Measurements from ENCODE around the gene TSFM. TPM values are rescaled to one million over a fixed set of nuclear protein-coding genes. Genes with fewer than 3 reads are reported as not detected.

TSFM gene
- total RNA-seq, 1 experiment from 2014 or later, result 58.5 TPM

DNA sequence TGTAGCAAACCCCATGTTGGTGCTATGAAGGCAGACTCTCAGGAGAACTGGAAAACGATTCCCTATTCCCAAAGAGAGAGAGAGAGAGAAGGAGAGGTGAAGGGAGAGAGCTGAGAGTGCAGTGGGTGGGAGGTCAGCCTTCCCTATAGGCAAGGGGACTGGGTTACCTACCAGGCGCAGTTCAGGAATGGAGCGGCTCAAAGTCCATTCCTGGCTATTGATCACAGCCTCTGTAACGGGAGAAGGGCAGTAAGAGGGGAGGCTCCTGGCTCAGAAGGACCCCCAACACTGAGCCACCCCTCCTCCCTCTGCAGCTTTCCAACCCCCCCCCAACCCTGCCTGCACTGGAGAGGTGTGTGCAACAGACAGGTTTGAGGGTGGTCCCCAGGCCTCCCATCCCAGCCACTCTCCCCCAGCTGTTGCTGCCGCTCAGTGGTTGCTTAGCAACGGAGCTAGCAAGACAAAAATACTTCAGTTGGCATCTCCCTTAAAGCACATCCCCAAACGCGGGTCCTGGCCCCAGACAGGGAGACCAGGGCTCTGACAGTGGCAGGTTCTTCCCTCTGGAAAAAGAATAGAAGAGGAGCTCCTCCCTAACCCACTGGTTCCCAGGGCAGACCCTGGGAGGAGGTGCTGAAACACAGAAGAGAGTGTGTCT, 47.3 kb upstream of the TSFM start:
- TF ChIP-seq, protein P1, sequence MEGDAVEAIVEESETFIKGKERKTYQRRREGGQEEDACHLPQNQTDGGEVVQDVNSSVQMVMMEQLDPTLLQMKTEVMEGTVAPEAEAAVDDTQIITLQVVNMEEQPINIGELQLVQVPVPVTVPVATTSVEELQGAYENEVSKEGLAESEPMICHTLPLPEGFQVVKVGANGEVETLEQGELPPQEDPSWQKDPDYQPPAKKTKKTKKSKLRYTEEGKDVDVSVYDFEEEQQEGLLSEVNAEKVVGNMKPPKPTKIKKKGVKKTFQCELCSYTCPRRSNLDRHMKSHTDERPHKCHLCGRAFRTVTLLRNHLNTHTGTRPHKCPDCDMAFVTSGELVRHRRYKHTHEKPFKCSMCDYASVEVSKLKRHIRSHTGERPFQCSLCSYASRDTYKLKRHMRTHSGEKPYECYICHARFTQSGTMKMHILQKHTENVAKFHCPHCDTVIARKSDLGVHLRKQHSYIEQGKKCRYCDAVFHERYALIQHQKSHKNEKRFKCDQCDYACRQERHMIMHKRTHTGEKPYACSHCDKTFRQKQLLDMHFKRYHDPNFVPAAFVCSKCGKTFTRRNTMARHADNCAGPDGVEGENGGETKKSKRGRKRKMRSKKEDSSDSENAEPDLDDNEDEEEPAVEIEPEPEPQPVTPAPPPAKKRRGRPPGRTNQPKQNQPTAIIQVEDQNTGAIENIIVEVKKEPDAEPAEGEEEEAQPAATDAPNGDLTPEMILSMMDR (conservative IDR thresholded peaks at IDR 0.05; ENCODE audit: low read depth, low read length), result no peak
- no peak for TF ChIP-seq EZH2 (IDR thresholded peaks at IDR 0.05; ENCODE audit: borderline replicate concordance, low read depth, low read length, poor library complexity, severe bottlenecking)
- DNase-seq (ENCODE audit: low spot score), result no peak
- H3K4me1 ChIP-seq (ENCODE audit: insufficient read depth, low read length, poor library complexity, severe bottlenecking), result peaks cover 30% of the 10 kb centered on the region
- H3K9me3 ChIP-seq (ENCODE audit: low read depth, low read length, poor library complexity, severe bottlenecking), result no peaks in the 10 kb centered on the region
- intact Hi-C loops (cut with micrococcal nuclease; ENCODE audit: unreplicated experiment), result no loop called here
- no peak overlapping the region for H3K4me3 ChIP-seq (ENCODE audit: low read depth, low read length, poor library complexity, severe bottlenecking)
- CTCF ChIA-PET, result interaction anchor here (1.0 to 2.3 kb wide), 2 partner anchors 9 to 152 kb away, joined by 3 to 17 read pairs; no protein-coding TSS in a partner anchor
- no peak overlapping the region for H3K27ac ChIP-seq (ENCODE audit: low read depth, low read length, poor library complexity, severe bottlenecking)
- no TSS peak for BruUV-seq (replicated peaks)
- POLR2A ChIA-PET (ENCODE audit: low non-redundant PET), result no interaction called here
- H3K36me3 ChIP-seq (ENCODE audit: insufficient read depth, low read length, poor library complexity, severe bottlenecking), result no peaks in the 10 kb centered on the region
- peaks cover 18% of the 10 kb centered on the region for H3K27me3 ChIP-seq (replicated peaks; ENCODE audit: insufficient read depth, low read depth, low read length, poor library complexity)

DNA sequence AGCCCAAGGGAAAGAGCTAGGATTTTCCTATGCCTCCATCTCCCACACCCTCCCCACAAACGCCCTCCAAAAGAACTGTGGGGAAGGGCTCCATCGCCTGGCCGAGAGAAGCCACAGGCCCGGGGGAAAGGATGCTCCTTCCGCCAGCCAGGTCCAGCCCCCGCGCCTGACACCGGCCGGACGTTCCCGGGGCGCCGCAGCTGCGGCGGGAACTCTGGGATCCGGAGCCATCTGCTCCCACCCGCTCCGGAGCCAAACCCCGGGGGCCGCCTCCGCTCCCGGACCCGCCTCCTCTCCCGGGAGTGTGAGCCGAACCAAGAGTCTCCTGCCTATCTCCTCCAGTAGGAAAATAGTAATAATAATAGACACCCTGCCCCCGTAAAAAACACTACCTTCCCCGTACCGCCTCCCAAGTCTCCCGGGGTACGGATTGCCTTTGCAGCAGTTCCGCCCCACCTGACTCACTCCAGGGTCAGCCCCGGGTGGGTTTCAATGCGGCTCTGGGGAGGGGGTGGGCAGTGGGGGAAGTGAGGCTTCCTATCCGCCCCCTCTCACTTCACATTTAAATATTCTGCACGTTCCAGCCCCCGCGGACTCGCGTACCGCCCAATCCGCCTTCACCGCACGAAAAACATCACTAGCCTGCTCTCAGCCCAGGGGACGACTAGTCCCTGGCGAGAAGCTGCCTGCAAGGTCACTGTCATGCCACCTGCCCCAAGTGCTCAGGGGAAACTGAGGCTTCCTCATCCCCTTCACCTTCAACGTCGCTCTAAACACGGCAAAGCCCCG, 46.4 kb upstream of the TSFM start:
- no peaks in the 10 kb centered on the region for H3K36me3 ChIP-seq (ENCODE audit: insufficient read depth, low read length, poor library complexity, severe bottlenecking)
- CTCF ChIA-PET, result interaction anchor here (0.6 to 2.3 kb wide), 5 partner anchors 9 to 471 kb away, joined by 3 to 17 read pairs (median 3); no protein-coding TSS in a partner anchor
- intact Hi-C loops (cut with micrococcal nuclease; ENCODE audit: unreplicated experiment), result no loop called here
- H3K9me3 ChIP-seq (ENCODE audit: low read depth, low read length, poor library complexity, severe bottlenecking), result no peaks in the 10 kb centered on the region
- no peak overlapping the region for H3K27ac ChIP-seq (ENCODE audit: low read depth, low read length, poor library complexity, severe bottlenecking)
- TF ChIP-seq, protein P1 (conservative IDR thresholded peaks at IDR 0.05; ENCODE audit: low read depth, low read length), result peak; percentile 44
- no peak for TF ChIP-seq EZH2 (IDR thresholded peaks at IDR 0.05; ENCODE audit: borderline replicate concordance, low read depth, low read length, poor library complexity, severe bottlenecking)
- no TSS peak for BruUV-seq (replicated peaks)
- H3K4me3 ChIP-seq (ENCODE audit: low read depth, low read length, poor library complexity, severe bottlenecking), result peak overlapping the region; percentile 62
- peaks cover 18% of the 10 kb centered on the region for H3K27me3 ChIP-seq (replicated peaks; ENCODE audit: insufficient read depth, low read depth, low read length, poor library complexity)
- DNase-seq (ENCODE audit: low spot score), result no peak
- peaks cover 31% of the 10 kb centered on the region for H3K4me1 ChIP-seq (ENCODE audit: insufficient read depth, low read length, poor library complexity, severe bottlenecking)
- POLR2A ChIA-PET (ENCODE audit: low non-redundant PET), result no interaction called here

DNA sequence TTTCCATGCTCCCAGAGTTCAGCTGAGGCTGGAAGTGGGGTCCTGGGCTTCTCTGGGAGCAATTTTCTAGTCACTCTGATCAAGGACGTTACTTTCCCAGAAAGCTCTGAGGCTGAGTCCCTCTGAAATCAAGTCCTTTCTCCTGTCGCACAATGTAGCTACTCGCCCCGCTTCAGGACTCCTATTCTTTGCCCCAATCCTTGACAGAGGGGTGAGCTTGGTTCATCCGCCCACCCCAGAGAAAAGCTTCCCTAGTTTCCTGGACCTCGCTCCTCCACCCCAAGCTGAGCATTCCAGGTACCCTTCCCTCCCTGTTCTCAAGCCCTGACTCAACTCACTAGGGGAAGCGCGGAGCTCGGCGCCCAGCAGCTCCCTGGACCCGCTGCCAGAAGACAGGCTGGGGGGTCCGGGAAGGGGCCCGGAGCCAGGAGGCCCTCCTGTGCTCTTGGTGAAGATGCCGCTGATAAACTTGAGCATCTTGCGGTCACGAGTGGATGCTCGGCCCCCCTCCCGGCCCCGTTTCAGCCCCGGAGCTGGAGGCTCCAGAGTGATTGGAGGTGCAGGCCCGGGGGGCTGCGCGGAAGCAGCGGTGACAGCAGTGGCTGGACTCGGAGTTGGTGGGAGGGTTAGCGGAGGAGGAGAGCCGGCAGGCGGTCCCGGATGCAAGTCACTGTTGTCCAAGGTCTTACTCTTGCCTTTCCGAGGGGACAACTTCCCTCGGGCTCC, 45.7 kb upstream of the TSFM start:
- H3K4me3 ChIP-seq (ENCODE audit: low read depth, low read length, poor library complexity, severe bottlenecking), result peak overlapping the region; percentile 62
- intact Hi-C loops (cut with micrococcal nuclease; ENCODE audit: unreplicated experiment), result no loop called here
- BruUV-seq (replicated peaks), result no TSS peak

More for the DNA sequence above, 45.7 kb upstream of the TSFM start:
- H3K36me3 ChIP-seq (ENCODE audit: insufficient read depth, low read length, poor library complexity, severe bottlenecking), result no peaks in the 10 kb centered on the region
- DNase-seq (ENCODE audit: low spot score), result no peak
- TF ChIP-seq, protein P1 (conservative IDR thresholded peaks at IDR 0.05; ENCODE audit: low read depth, low read length), result no peak
- TF ChIP-seq EZH2 (IDR thresholded peaks at IDR 0.05; ENCODE audit: borderline replicate concordance, low read depth, low read length, poor library complexity, severe bottlenecking), result no peak
- H3K4me1 ChIP-seq (ENCODE audit: insufficient read depth, low read length, poor library complexity, severe bottlenecking), result peaks cover 31% of the 10 kb centered on the region
- ChIA-PET CTCF (interaction anchor here (0.6 to 2.3 kb wide), 4 partner anchors 10 to 472 kb away, joined by 3 to 17 read pairs (median 4); no protein-coding TSS in a partner anchor), POLR2A (ENCODE audit: low non-redundant PET) (no interaction called here)
- no peaks in the 10 kb centered on the region for H3K9me3 ChIP-seq (ENCODE audit: low read depth, low read length, poor library complexity, severe bottlenecking)
- peaks cover 18% of the 10 kb centered on the region for H3K27me3 ChIP-seq (replicated peaks; ENCODE audit: insufficient read depth, low read depth, low read length, poor library complexity)
- H3K27ac ChIP-seq (ENCODE audit: low read depth, low read length, poor library complexity, severe bottlenecking), result no peak overlapping the region

All from A673 (cell line).